ENCODE results near the gene RAC3. TPM values are rescaled to one million over a fixed set of nuclear protein-coding genes. Genes with fewer than 3 reads are reported as not detected.

Gene RAC3
- total RNA-seq, 1 donor from 2014 or later = 0.49 TPM

GRCh38 chr17:82070611-82071010, 39.1 kb downstream of the RAC3 start:
- POLR2A ChIA-PET = interaction anchor here (1.2 kb wide), 1 partner anchor 33 kb away, joined by 4 read pairs; the partner anchor contains the start of gene DCXR
- ATAC-seq (ENCODE audit: low read depth) (no peak), DNase-seq (no peak)
- Mint-ChIP-seq H3K4me3 (no peak overlapping the region), H3K9me3 (no peaks in the 10 kb centered on the region), H3K4me1 (peaks cover 6% of the 10 kb centered on the region), H3K27ac (no peak overlapping the region), H3K36me3 (ENCODE audit: low read depth) (no peaks in the 10 kb centered on the region), H3K27me3 (peaks cover 3% of the 10 kb centered on the region)
- intact Hi-C loops (cut with micrococcal nuclease) = no loop called here
- TF ChIP-seq CTCF (IDR thresholded peaks at IDR 0.05) = no peak
- CTCF ChIA-PET = no interaction called here

- no peaks in the 10 kb centered on the region for H3K4me1 Mint-ChIP-seq
- CTCF ChIA-PET = no interaction called here
These were observed 41.3 kb downstream of the RAC3 start for GRCh38 chr17:82072827-82073226.

GRCh38 chr17:82073446-82073845, 42.0 kb downstream of the RAC3 start:
- ChIA-PET POLR2A (no interaction called here), CTCF (no interaction called here)
- intact Hi-C loops (cut with micrococcal nuclease) = no loop called here
- no peaks in the 10 kb centered on the region for H3K9me3 Mint-ChIP-seq
- ATAC-seq (ENCODE audit: low read depth) = no peak
- no peak overlapping the region for H3K4me3 Mint-ChIP-seq
- H3K36me3 Mint-ChIP-seq (ENCODE audit: low read depth) = peaks cover 3% of the 10 kb centered on the region
- no peak for DNase-seq
- peaks cover 3% of the 10 kb centered on the region for H3K27me3 Mint-ChIP-seq
- no peak overlapping the region for H3K27ac Mint-ChIP-seq
- no peaks in the 10 kb centered on the region for H3K4me1 Mint-ChIP-seq
- TF ChIP-seq CTCF (IDR thresholded peaks at IDR 0.05) = no peak

More at GRCh38 chr17:82072827-82073226, 41.3 kb downstream of the RAC3 start:
- no peaks in the 10 kb centered on the region for H3K9me3 Mint-ChIP-seq
- intact Hi-C loops (cut with micrococcal nuclease) = no loop called here
- peaks cover 3% of the 10 kb centered on the region for H3K27me3 Mint-ChIP-seq
- ATAC-seq (ENCODE audit: low read depth) (no peak), DNase-seq (no peak)
- no peak overlapping the region for H3K27ac Mint-ChIP-seq
- no peak for TF ChIP-seq CTCF (IDR thresholded peaks at IDR 0.05)
- H3K4me3 Mint-ChIP-seq = no peak overlapping the region
- no peaks in the 10 kb centered on the region for H3K36me3 Mint-ChIP-seq (ENCODE audit: low read depth)
- POLR2A ChIA-PET = no interaction called here

GRCh38 chr17:82076018-82076784, 44.7 kb downstream of the RAC3 start:
- DNase-seq (no peak), ATAC-seq (ENCODE audit: low read depth) (no peak)
- H3K4me1 Mint-ChIP-seq = no peaks in the 10 kb centered on the region
- H3K9me3 Mint-ChIP-seq = no peaks in the 10 kb centered on the region
- H3K4me3 Mint-ChIP-seq = no peak overlapping the region
- CTCF ChIA-PET = no interaction called here
- TF ChIP-seq CTCF (IDR thresholded peaks at IDR 0.05) = no peak
- POLR2A ChIA-PET = interaction anchor here (1.8 kb wide), 1 partner anchor 22 kb away, joined by 4 read pairs; the partner anchor contains the start of gene FASN
- no peak overlapping the region for H3K27ac Mint-ChIP-seq
- intact Hi-C loops (cut with micrococcal nuclease) = no loop called here
- peaks cover 20% of the 10 kb centered on the region for H3K36me3 Mint-ChIP-seq (ENCODE audit: low read depth)
- H3K27me3 Mint-ChIP-seq = peaks cover 3% of the 10 kb centered on the region

- POLR2A ChIA-PET = interaction anchor here (1.8 kb wide), 1 partner anchor 21 kb away, joined by 4 read pairs; the partner anchor contains the start of gene FASN
- DNase-seq = no peak
- no peak for TF ChIP-seq CTCF (IDR thresholded peaks at IDR 0.05)
- no peaks in the 10 kb centered on the region for H3K4me1 Mint-ChIP-seq
- peaks cover 3% of the 10 kb centered on the region for H3K27me3 Mint-ChIP-seq
- no peaks in the 10 kb centered on the region for H3K9me3 Mint-ChIP-seq
- CTCF ChIA-PET = no interaction called here
- peaks cover 22% of the 10 kb centered on the region for H3K36me3 Mint-ChIP-seq (ENCODE audit: low read depth)
- no peak for ATAC-seq (ENCODE audit: low read depth)
- no peak overlapping the region for H3K27ac Mint-ChIP-seq
- intact Hi-C loops (cut with micrococcal nuclease) = no loop called here
- no peak overlapping the region for H3K4me3 Mint-ChIP-seq
These were observed 45.5 kb downstream of the RAC3 start for GRCh38 chr17:82076785-82077591.

All from activated B cell treated with CpG ODN at 0.5 μM for 24 hours (primary cell).